Erythroblast (primary cell): ENCODE measurements around the gene ZSWIM5.

Experiments used
- GATA1 ChIP-seq: IDR thresholded peaks from 2 replicates; pipeline ENCODE4 v1.6.1; 2011; ENCODE audit warnings: low read depth, mild to moderate bottlenecking, control low read depth, low read length, moderate library complexity
- POLR2A ChIP-seq: IDR thresholded peaks from 2 replicates; pipeline ENCODE4 v1.6.1; 2011; ENCODE audit warnings: mild to moderate bottlenecking, low read length

DNA sequence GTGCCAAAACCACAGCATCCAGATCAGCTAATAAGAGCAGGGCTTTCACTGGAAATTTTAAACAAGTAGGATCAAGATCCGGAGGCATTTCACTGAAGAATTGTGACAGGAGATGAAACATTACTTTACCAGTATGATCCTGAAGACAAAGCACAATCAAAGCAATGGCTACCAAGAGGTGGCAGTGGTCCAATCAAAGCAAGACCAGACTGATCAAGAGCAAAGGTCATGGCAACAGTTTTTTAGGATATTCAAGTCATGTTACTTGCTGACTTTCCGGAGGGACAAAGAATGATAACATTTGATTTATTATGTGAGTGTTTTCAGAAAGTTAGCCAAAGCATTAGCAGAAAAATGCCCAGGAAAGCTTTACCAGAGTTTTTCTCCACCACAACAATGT, 8.2 kb downstream of the ZSWIM5 start:
- TF ChIP-seq POLR2A (no peak), GATA1 (no peak)
